IMR-90 (cell line): Measurements from ENCODE around the gene EEF1G. TPM values are rescaled to one million over a fixed set of nuclear protein-coding genes. Genes with fewer than 3 reads are reported as not detected.

Source experiments
- ATAC-seq: fragments of 200-7000 bp; cut with Tn5 transposase; 2 replicates; pipeline ENCODE4 v1.9.1; 2020; ENCODE audit warnings: low read depth, mild to moderate bottlenecking, moderate library complexity
- BruUV-seq: library from RNA; stranded (reverse); fragments of 400-500 nt; replicated peaks from 2 replicates; lab custom pipeline; 2021; lab: Mats Ljungman, UMichigan
- CTCF ChIA-PET: fragments of 300-600 bp; formaldehyde crosslinking; extraction: SDS; loops from one replicate; lab custom pipeline; 2021; ENCODE audit warnings: antibody characterized with exemption; lab: Yijun Ruan, JAX
- POLR2A ChIA-PET: fragments of 300-600 bp; sonication (Branson Sonifier 250); formaldehyde crosslinking; loops from one replicate; lab custom pipeline; 2022; ENCODE audit warnings: antibody characterized with exemption; ENCODE audit not compliant: unreplicated experiment; lab: Charles Lee
- DNase-seq: peaks from one replicate; pipeline ENCODE4 v3.0.0; 2013
- H2AFZ ChIP-seq: replicated peaks from 2 replicates; pipeline ENCODE3; 2013; ENCODE audit warnings: low read length, mild to moderate bottlenecking; ENCODE audit not compliant: poor library complexity
- H2AK5ac ChIP-seq: 2 replicates; pipeline ENCODE4 v1.6.1; 2013; ENCODE audit warnings: low read depth, low read length, inconsistent platforms
- H2AK9ac ChIP-seq: replicated peaks from 2 replicates; pipeline ENCODE3; 2013; ENCODE audit warnings: mild to moderate bottlenecking, low read depth, low read length, moderate library complexity; ENCODE audit not compliant: poor library complexity
- H2BK120ac ChIP-seq: 2 replicates; pipeline ENCODE4 v1.6.1; 2013; ENCODE audit warnings: low read depth, low read length, inconsistent platforms
- H2BK15ac ChIP-seq: 3 replicates; pipeline ENCODE4 v1.6.1; 2013; ENCODE audit warnings: low read depth, low read length, inconsistent platforms
- H2BK20ac ChIP-seq: 2 replicates; pipeline ENCODE4 v1.6.1; 2013; ENCODE audit warnings: low read depth, mild to moderate bottlenecking, inconsistent platforms, low read length, moderate library complexity
- H2BK5ac ChIP-seq: 2 replicates; pipeline ENCODE4 v1.6.1; 2013; ENCODE audit warnings: mild to moderate bottlenecking, low read depth, low read length, inconsistent platforms; ENCODE audit not compliant: poor library complexity, severe bottlenecking
- H3K14ac ChIP-seq: replicated peaks from 2 replicates; pipeline ENCODE4 v1.6.1; 2013; ENCODE audit warnings: low read depth, low read length, inconsistent platforms
- H3K18ac ChIP-seq: 2 replicates; pipeline ENCODE4 v1.6.1; 2013; ENCODE audit warnings: low read depth, low read length, control low read depth
- H3K23ac ChIP-seq: 2 replicates; pipeline ENCODE4 v1.6.1; 2013; ENCODE audit warnings: low read depth, low read length, inconsistent platforms
- H3K27ac ChIP-seq: 2 replicates; pipeline ENCODE4 v1.5.1; 2013; ENCODE audit warnings: mild to moderate bottlenecking, control low read depth, low read length; ENCODE audit not compliant: insufficient read depth
- H3K27me3 ChIP-seq: 2 replicates; pipeline ENCODE4 v1.6.1; 2013; ENCODE audit warnings: low read length; ENCODE audit not compliant: control insufficient read depth, insufficient read depth
- H3K36me3 ChIP-seq: 2 replicates; pipeline ENCODE4 v1.6.1; 2013; ENCODE audit warnings: low read length, mixed read lengths; ENCODE audit not compliant: control insufficient read depth, insufficient read depth
- H3K4ac ChIP-seq: 2 replicates; pipeline ENCODE4 v1.6.1; 2013; ENCODE audit warnings: low read depth, low read length, inconsistent platforms
- H3K4me1 ChIP-seq: 2 replicates; pipeline ENCODE4 v1.6.1; 2013; ENCODE audit warnings: low read length, mixed read lengths; ENCODE audit not compliant: control insufficient read depth, insufficient read depth
- H3K4me2 ChIP-seq: 2 replicates; pipeline ENCODE4 v1.6.1; 2013; ENCODE audit warnings: low read depth, mild to moderate bottlenecking, control low read depth, low read length, moderate library complexity
- H3K4me3 ChIP-seq: 2 replicates; pipeline ENCODE4 v1.5.1; 2013; ENCODE audit warnings: low read depth, mild to moderate bottlenecking, control low read depth, low read length, moderate library complexity; ENCODE audit not compliant: insufficient read depth
- H3K56ac ChIP-seq: 2 replicates; pipeline ENCODE4 v1.6.1; 2013; ENCODE audit warnings: low read length, inconsistent platforms; ENCODE audit not compliant: insufficient read depth; ENCODE audit errors: extremely low read depth
- H3K79me1 ChIP-seq, 2 experiments: 2 replicates each; pipeline ENCODE4 v1.6.1; 2013; ENCODE audit warnings: low read length in 2 of 2, inconsistent platforms in 1 of 2, low read depth in 1 of 2
- H3K9ac ChIP-seq: 2 replicates; pipeline ENCODE4 v1.6.1; 2013; ENCODE audit warnings: low read depth, low read length, control low read depth
- H3K9me1 ChIP-seq: 2 replicates; pipeline ENCODE4 v1.6.1; 2013; ENCODE audit warnings: low read length, inconsistent platforms; ENCODE audit not compliant: insufficient read depth
- H3K9me3 ChIP-seq: 2 replicates; pipeline ENCODE4 v1.6.1; 2013; ENCODE audit warnings: low read length; ENCODE audit not compliant: control insufficient read depth, insufficient read depth
- H4K20me1 ChIP-seq: 2 replicates; pipeline ENCODE4 v1.6.1; 2013; ENCODE audit warnings: low read length, inconsistent platforms; ENCODE audit not compliant: insufficient read depth
- H4K5ac ChIP-seq: 2 replicates; pipeline ENCODE4 v1.6.1; 2013; ENCODE audit warnings: mild to moderate bottlenecking, low read depth, low read length, control low read depth
- H4K8ac ChIP-seq, 2 experiments: 2 replicates each; pipeline ENCODE4 v1.6.1; 2013; ENCODE audit warnings: low read depth in 2 of 2, low read length in 2 of 2, control low read depth in 1 of 2, inconsistent platforms in 1 of 2
- H4K91ac ChIP-seq: 2 replicates; pipeline ENCODE4 v1.6.1; 2013; ENCODE audit warnings: low read depth, low read length, inconsistent platforms; ENCODE audit not compliant: insufficient read depth
- BHLHE40 ChIP-seq: fragments of 150-350 bp; IDR thresholded peaks from 2 replicates; pipeline ENCODE4 v1.6.1; 2016; ENCODE audit warnings: mild to moderate bottlenecking, low read depth, low read length
- CEBPB ChIP-seq: IDR thresholded peaks from 2 replicates; pipeline ENCODE4 v1.6.1; 2012; ENCODE audit warnings: low read depth, low read length, improper control_type of control experiment
- FOS ChIP-seq: fragments of 150-350 bp; IDR thresholded peaks from 2 replicates; pipeline ENCODE4 v1.6.1; 2016; ENCODE audit warnings: low read depth, low read length
- MAFK ChIP-seq: IDR thresholded peaks from 2 replicates; pipeline ENCODE4 v1.6.1; 2012; ENCODE audit warnings: low read depth, low read length, improper control_type of control experiment
- MAZ ChIP-seq: IDR thresholded peaks from 2 replicates; pipeline ENCODE4 v1.6.1; 2012; ENCODE audit warnings: low read depth, mild to moderate bottlenecking, low read length, improper control_type of control experiment, moderate library complexity, borderline replicate concordance
- MXI1 ChIP-seq: IDR thresholded peaks from 2 replicates; pipeline ENCODE4 v1.6.1; 2012; ENCODE audit warnings: low read depth, mild to moderate bottlenecking, low read length, moderate library complexity, borderline replicate concordance
- POLR2A ChIP-seq: IDR thresholded peaks from 2 replicates; pipeline ENCODE4 v1.6.1; 2012; ENCODE audit warnings: mild to moderate bottlenecking, low read depth, low read length
- RCOR1 ChIP-seq: IDR thresholded peaks from 2 replicates; pipeline ENCODE4 v1.6.1; 2012; ENCODE audit warnings: mild to moderate bottlenecking, low read length, improper control_type of control experiment; ENCODE audit not compliant: insufficient replicate concordance
- WGBS, 2 experiments: methylation state at CpG; one replicate each; pipeline versions ENCODE4 v1.1.5 to v1.1.7; 2013; ENCODE audit warnings: missing lambda C conversion rate in 2 of 2; ENCODE audit not compliant: insufficient read length in 1 of 2; ENCODE audit errors: extremely low coverage in 2 of 2; 5-methylcytosine and 5-hydroxymethylcytosine counted together
- dilution Hi-C: fragments of 300-500 bp; cut with HindIII; formaldehyde crosslinking; loops from one replicate; pipeline ENCODE4 v1.14.3; 2018; ENCODE audit warnings: low sequenced_read_pairs; ENCODE audit not compliant: unreplicated experiment
- in situ Hi-C: fragments of 300-500 bp; cut with MboI; formaldehyde crosslinking; loops from 3 replicates; pipeline ENCODE4 v1.14.3; 2019; ENCODE audit warnings: low sequenced_read_pairs, inconsistent platforms, mixed read lengths
- intact Hi-C: fragments of 100-400 bp; cut with micrococcal nuclease; formaldehyde crosslinking; loops from 2 replicates; pipeline ENCODE4 v1.10.0; 2022
- polyA plus RNA-seq, 3 experiments: library from polyadenylated mRNA; depleted of rRNA; stranded (reverse); fragments of >200 nt; gene quantifications; 2 replicates each; pipeline ENCODE4 v1.2.3, GENCODE V29; 2012; ENCODE audit warnings: low replicate concordance in 1 of 3
- total RNA-seq: library from RNA; depleted of rRNA; stranded (reverse); fragments of >200 nt; gene quantifications from 2 replicates; pipeline ENCODE4 v1.2.3, GENCODE V29; 2012
- TF ChIP-seq, protein P1 (sequence below): fragments of 150-350 bp; IDR thresholded peaks from 2 replicates; pipeline ENCODE4 v1.6.1; 2017; ENCODE audit warnings: mild to moderate bottlenecking, antibody characterized with exemption, low read length, low read depth
- TF ChIP-seq, protein P2 (sequence below): conservative IDR thresholded peaks from 2 replicates; pipeline ENCODE4 v1.5.1; 2012; ENCODE audit warnings: mild to moderate bottlenecking, low read depth, low read length, improper control_type of control experiment

Gene EEF1G
- total and polyA plus RNA-seq, 2 of the 4 experiments (the other 2 are of a cell fraction): 1,684 to 1,857 TPM

- intact Hi-C loops: loop anchor here (1.0 kb wide), 1 partner anchor 15 kb away; no protein-coding TSS in a partner anchor
Observed at GRCh38 chr11:62545437-62546243, 28.1 kb downstream of the EEF1G start.

More at GRCh38 chr11:62545437-62546243, 28.1 kb downstream of the EEF1G start:
- Histone ChIP-seq H3K4me1 (peaks cover 30% of the 10 kb centered on the region), H4K8ac (peak overlapping the region; percentile 76 to 78; a peak in 3 of 4 replicates), H3K79me1 (peaks cover 0 to 42% of the 10 kb centered on the region in 2 experiments; a peak in 2 of 4 replicates), H3K4ac (peak overlapping the region; percentile 95), H3K36me3 (peaks cover 11% of the 10 kb centered on the region), H3K4me2 (peak overlapping the region; percentile 83), H2AK5ac (peak overlapping the region; percentile 90), H2AK9ac (peak overlapping the region; percentile 98), H3K27ac (peak overlapping the region; percentile 94), H2BK120ac (peak overlapping the region; percentile 74), H3K9me3 (no peaks in the 10 kb centered on the region), H3K4me3 (peak overlapping the region; percentile 85), H2BK20ac (no peak overlapping the region), H2AFZ (peak overlapping the region; percentile 85), H4K5ac (peak overlapping the region; percentile 76), H3K23ac (peak overlapping the region; percentile 89), H3K18ac (peak overlapping the region; percentile 67), H3K27me3 (no peaks in the 10 kb centered on the region), H2BK5ac (peak overlapping the region; percentile 98), H3K9me1 (peaks cover 5% of the 10 kb centered on the region), H4K20me1 (peaks cover 49% of the 10 kb centered on the region), H4K91ac (peak overlapping the region; percentile 89), H3K14ac (peak overlapping the region; percentile 94), H2BK15ac (no peak overlapping the region), H3K9ac (peak overlapping the region; percentile 99), H3K56ac (peak overlapping the region; percentile 99)
- in situ Hi-C loops (no loop called here), dilution Hi-C loops (no loop called here)
- whole genome bisulfite sequencing, 2 experiments: 0% methylated on average over 2 of the region's 59 CpGs; no CpG with 5 or more reads in 1 of the 2 experiments
- POLR2A ChIA-PET: interaction anchor here (2.2 to 3.6 kb wide), 2 partner anchors 8 to 15 kb away, joined by 9 to 16 read pairs; no protein-coding TSS in a partner anchor
- DNase-seq (peak; percentile 93), ATAC-seq (peak; percentile 48)
- CTCF ChIA-PET: interaction anchor here (0.6 to 4.1 kb wide), 3 partner anchors 15 to 151 kb away, joined by 3 to 24 read pairs (median 7); no protein-coding TSS in a partner anchor
- BruUV-seq: no TSS peak
- TF ChIP-seq CEBPB (no peak), BHLHE40 (no peak), FOS (peak; percentile 54), MAZ (peak; percentile 99), MXI1 (peak; percentile 83), POLR2A (no peak), MAFK (no peak), RCOR1 (no peak)
- TF ChIP-seq, protein P1, sequence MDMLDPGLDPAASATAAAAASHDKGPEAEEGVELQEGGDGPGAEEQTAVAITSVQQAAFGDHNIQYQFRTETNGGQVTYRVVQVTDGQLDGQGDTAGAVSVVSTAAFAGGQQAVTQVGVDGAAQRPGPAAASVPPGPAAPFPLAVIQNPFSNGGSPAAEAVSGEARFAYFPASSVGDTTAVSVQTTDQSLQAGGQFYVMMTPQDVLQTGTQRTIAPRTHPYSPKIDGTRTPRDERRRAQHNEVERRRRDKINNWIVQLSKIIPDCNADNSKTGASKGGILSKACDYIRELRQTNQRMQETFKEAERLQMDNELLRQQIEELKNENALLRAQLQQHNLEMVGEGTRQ: no peak
- TF ChIP-seq, protein P2, sequence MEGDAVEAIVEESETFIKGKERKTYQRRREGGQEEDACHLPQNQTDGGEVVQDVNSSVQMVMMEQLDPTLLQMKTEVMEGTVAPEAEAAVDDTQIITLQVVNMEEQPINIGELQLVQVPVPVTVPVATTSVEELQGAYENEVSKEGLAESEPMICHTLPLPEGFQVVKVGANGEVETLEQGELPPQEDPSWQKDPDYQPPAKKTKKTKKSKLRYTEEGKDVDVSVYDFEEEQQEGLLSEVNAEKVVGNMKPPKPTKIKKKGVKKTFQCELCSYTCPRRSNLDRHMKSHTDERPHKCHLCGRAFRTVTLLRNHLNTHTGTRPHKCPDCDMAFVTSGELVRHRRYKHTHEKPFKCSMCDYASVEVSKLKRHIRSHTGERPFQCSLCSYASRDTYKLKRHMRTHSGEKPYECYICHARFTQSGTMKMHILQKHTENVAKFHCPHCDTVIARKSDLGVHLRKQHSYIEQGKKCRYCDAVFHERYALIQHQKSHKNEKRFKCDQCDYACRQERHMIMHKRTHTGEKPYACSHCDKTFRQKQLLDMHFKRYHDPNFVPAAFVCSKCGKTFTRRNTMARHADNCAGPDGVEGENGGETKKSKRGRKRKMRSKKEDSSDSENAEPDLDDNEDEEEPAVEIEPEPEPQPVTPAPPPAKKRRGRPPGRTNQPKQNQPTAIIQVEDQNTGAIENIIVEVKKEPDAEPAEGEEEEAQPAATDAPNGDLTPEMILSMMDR: peak; percentile 16; the same call in 1 of the 2 replicates
